CD14-positive monocyte (primary cell): ENCODE results near the gene INS. TPM values are rescaled to one million over a fixed set of nuclear protein-coding genes. Genes with fewer than 3 reads are reported as not detected.

Source experiments
- DNase-seq, 3 donors: peaks; one replicate each; pipeline ENCODE4 v3.0.0-alpha.2; 2011 to 2022
- H2AFZ ChIP-seq: 2 replicates; pipeline ENCODE4 v1.6.0; 2012; ENCODE audit warnings: mild to moderate bottlenecking, low read depth, low read length, inconsistent platforms; ENCODE audit not compliant: insufficient read depth, poor library complexity, severe bottlenecking
- H3K27ac ChIP-seq, 2 donors: 1 replicate in 1 of 2; 2 replicates in 1 of 2; pipeline ENCODE4 v1.5.1; 2012 to 2013; ENCODE audit warnings: low read length in 2 of 2, control low read depth in 1 of 2, inconsistent platforms in 1 of 2, low read depth in 1 of 2, mild to moderate bottlenecking in 1 of 2
- H3K27me3 ChIP-seq, 2 donors: one replicate each; pipeline versions ENCODE4 v1.6.0 to v1.6.1; 2011 to 2013; ENCODE audit warnings: low read length in 2 of 2; ENCODE audit not compliant: control insufficient read depth in 2 of 2, insufficient read depth in 2 of 2
- H3K36me3 ChIP-seq, 2 donors: replicated peaks in 1 of 2; 1 replicate in 1 of 2; 2 replicates in 1 of 2; pipeline versions ENCODE4 v1.5.1 to v1.6.1; 2012 to 2013; ENCODE audit warnings: low read length in 2 of 2, control low read depth in 1 of 2, inconsistent platforms in 1 of 2, mild to moderate bottlenecking in 1 of 2; ENCODE audit not compliant: insufficient read depth in 2 of 2, control insufficient read depth in 1 of 2
- H3K4me1 ChIP-seq, 2 donors: 1 replicate in 1 of 2; 2 replicates in 1 of 2; pipeline versions ENCODE4 v1.5.1 to v1.6.1; 2012 to 2013; ENCODE audit warnings: low read length in 2 of 2, control low read depth in 1 of 2, inconsistent platforms in 1 of 2, mild to moderate bottlenecking in 1 of 2, moderate library complexity in 1 of 2; ENCODE audit not compliant: insufficient read depth in 2 of 2, control insufficient read depth in 1 of 2
- H3K4me2 ChIP-seq: replicated peaks from 2 replicates; pipeline ENCODE3; 2012; ENCODE audit warnings: low read length, moderate library complexity, mild to moderate bottlenecking; ENCODE audit not compliant: poor library complexity, severe bottlenecking; ENCODE audit errors: extremely low read depth
- H3K4me3 ChIP-seq, 3 experiments: fragments of 200-600 bp in 1 of 3; sonication (generic) in 1 of 3; replicated peaks in 1 of 3; 1 replicate in 2 of 3; 2 replicates in 1 of 3; pipeline ENCODE4 v1.5.1; 2011 to 2013; ENCODE audit warnings: low read length in 3 of 3, mild to moderate bottlenecking in 3 of 3, control low read depth in 2 of 3, low read depth in 2 of 3, inconsistent platforms in 1 of 3, moderate library complexity in 1 of 3
- H3K79me2 ChIP-seq: 2 replicates; pipeline ENCODE4 v1.6.0; 2012; ENCODE audit warnings: mild to moderate bottlenecking, control low read depth, inconsistent platforms, low read length, moderate library complexity; ENCODE audit not compliant: insufficient read depth
- H3K9ac ChIP-seq: 2 replicates; pipeline ENCODE4 v1.6.0; 2017; ENCODE audit warnings: low read length, mild to moderate bottlenecking; ENCODE audit not compliant: insufficient read depth, poor library complexity, severe bottlenecking
- H3K9me3 ChIP-seq, 2 donors: replicated peaks in 1 of 2; 1 replicate in 1 of 2; 2 replicates in 1 of 2; pipeline versions ENCODE4 v1.5.1 to v1.6.1; 2012 to 2013; ENCODE audit warnings: low read length in 2 of 2, control low read depth in 1 of 2; ENCODE audit not compliant: control insufficient read depth in 1 of 2, insufficient read depth in 1 of 2
- H4K20me1 ChIP-seq: 2 replicates; pipeline ENCODE4 v1.6.0; 2012; ENCODE audit warnings: mild to moderate bottlenecking, low read length, control low read depth, moderate library complexity; ENCODE audit not compliant: insufficient read depth
- H3K27ac Mint-ChIP-seq, 7 donors: one replicate each; pipeline ENCODE4 v1.8.0; 2020; ENCODE audit warnings: mild to moderate bottlenecking in 7 of 7, mixed read lengths in 7 of 7, moderate library complexity in 6 of 7, inconsistent platforms in 2 of 7
- H3K27me3 Mint-ChIP-seq, 3 donors: one replicate each; pipeline ENCODE4 v1.8.0; 2021 to 2022; ENCODE audit warnings: low read depth in 3 of 3, mild to moderate bottlenecking in 3 of 3, mixed read lengths in 3 of 3, moderate library complexity in 3 of 3, inconsistent platforms in 1 of 3
- H3K36me3 Mint-ChIP-seq, 2 donors: one replicate each; pipeline ENCODE4 v1.8.0; 2020; ENCODE audit warnings: mixed read lengths in 2 of 2, inconsistent platforms in 1 of 2, mild to moderate bottlenecking in 1 of 2
- H3K4me1 Mint-ChIP-seq: one replicate; pipeline ENCODE4 v1.8.0; 2020; ENCODE audit warnings: mild to moderate bottlenecking, mixed read lengths
- H3K4me3 Mint-ChIP-seq, 2 donors: one replicate each; pipeline ENCODE4 v1.8.0; 2020; ENCODE audit warnings: mild to moderate bottlenecking in 2 of 2, mixed read lengths in 2 of 2, moderate library complexity in 1 of 2
- H3K9me3 Mint-ChIP-seq, 7 donors: one replicate each; pipeline ENCODE4 v1.8.0; 2020 to 2022; ENCODE audit warnings: mixed read lengths in 7 of 7, mild to moderate bottlenecking in 6 of 7, moderate library complexity in 6 of 7, inconsistent platforms in 2 of 7
- CTCF ChIP-seq: fragments of 200-600 bp; IDR thresholded peaks from one replicate; pipeline ENCODE4 v1.8.0; 2022; ENCODE audit warnings: antibody characterized with exemption, mild to moderate bottlenecking
- WGBS: methylation state at CpG from one replicate; pipeline ENCODE4 v1.1.5; 2013; ENCODE audit warnings: missing lambda C conversion rate; ENCODE audit not compliant: insufficient coverage; 5-methylcytosine and 5-hydroxymethylcytosine counted together
- intact Hi-C, 2 donors: fragments of 100-400 bp; cut with micrococcal nuclease; formaldehyde crosslinking; loops; one replicate each; pipeline versions ENCODE4 v1.15.0 to v1.15.1; 2023
- polyA plus RNA-seq, 3 donors: library from polyadenylated mRNA; depleted of rRNA in 1 of 3; unstranded in 2 of 3; stranded (reverse) in 1 of 3; fragments of 300-500 nt in 2 of 3; fragments of >200 nt in 1 of 3; fragmentation: Illumina TruSeq in 2 of 3; gene quantifications; 1 replicate in 2 of 3; 2 replicates in 1 of 3; pipeline ENCODE4 v1.2.3, GENCODE V29; 2012 to 2021

The INS gene
- polyA plus RNA-seq, 3 donors: not detected

- TF ChIP-seq CTCF: no peak
- H3K27ac ChIP-seq: no peak overlapping the region
- no peak overlapping the region for H3K9ac ChIP-seq
- DNase-seq: no peak
- no peaks in the 10 kb centered on the region for H3K79me2 ChIP-seq
- peaks cover 11 to 31% (median 19%) of the 10 kb centered on the region in 3 donors for H3K27me3 Mint-ChIP-seq
- H3K36me3 ChIP-seq: no peaks in the 10 kb centered on the region
- H3K4me1 Mint-ChIP-seq: no peaks in the 10 kb centered on the region
- H4K20me1 ChIP-seq: no peaks in the 10 kb centered on the region
- peaks cover 7 to 15% of the 10 kb centered on the region in 2 donors for H3K9me3 ChIP-seq
- no peaks in the 10 kb centered on the region for H3K4me1 ChIP-seq
- H3K27ac Mint-ChIP-seq: no peak overlapping the region
- WGBS: 86% methylated on average over 1 of the region's 1 CpG
- no peaks in the 10 kb centered on the region for H3K36me3 Mint-ChIP-seq
- no peak overlapping the region for H3K4me3 Mint-ChIP-seq
- intact Hi-C loops: no loop called here
- no peak overlapping the region for H2AFZ ChIP-seq
- no peak overlapping the region for H3K4me3 ChIP-seq
- H3K27me3 ChIP-seq: peaks cover 0 to 2% of the 10 kb centered on the region in 2 donors
- H3K9me3 Mint-ChIP-seq: peaks cover 11 to 26% (median 18%) of the 10 kb centered on the region in 7 donors
- H3K4me2 ChIP-seq: no peak overlapping the region
These were observed 44.3 kb downstream of the INS start for GRCh38 chr11:2116680-2117079.

DNA sequence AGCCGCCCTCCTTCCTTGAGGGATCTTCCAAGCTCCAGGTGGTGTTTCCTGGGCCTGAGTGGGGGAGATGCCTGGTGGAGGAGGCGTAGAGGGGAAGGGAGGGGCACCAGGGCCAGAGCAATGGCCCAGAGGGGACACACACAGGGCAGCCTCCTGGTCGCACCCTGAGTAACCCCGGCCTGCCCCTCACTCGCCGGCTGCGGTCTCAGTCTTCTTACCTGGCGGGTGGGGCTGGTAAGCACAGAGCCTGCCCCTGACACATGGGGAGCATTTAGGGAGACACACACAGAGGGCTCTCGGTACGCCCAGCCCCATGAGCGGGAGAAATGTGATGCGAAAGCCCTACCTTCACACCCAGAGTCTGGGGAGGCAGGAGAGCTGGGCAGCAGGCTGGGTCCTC, 45.7 kb downstream of the INS start:
- H3K27ac ChIP-seq: no peak overlapping the region
- H3K9me3 Mint-ChIP-seq: peaks cover 11 to 28% (median 18%) of the 10 kb centered on the region in 7 donors
- no peaks in the 10 kb centered on the region for H4K20me1 ChIP-seq
- no peaks in the 10 kb centered on the region for H3K4me1 ChIP-seq
- H3K4me3 Mint-ChIP-seq: no peak overlapping the region
- peaks cover 0 to 2% of the 10 kb centered on the region in 2 donors for H3K27me3 ChIP-seq
- no peak for DNase-seq
- peaks cover 12 to 29% (median 16%) of the 10 kb centered on the region in 3 donors for H3K27me3 Mint-ChIP-seq
- no peaks in the 10 kb centered on the region for H3K4me1 Mint-ChIP-seq
- H3K36me3 Mint-ChIP-seq: no peaks in the 10 kb centered on the region
- H3K79me2 ChIP-seq: no peaks in the 10 kb centered on the region
- H3K27ac Mint-ChIP-seq: no peak overlapping the region
- no peak overlapping the region for H2AFZ ChIP-seq
- no peak for TF ChIP-seq CTCF
- no peak overlapping the region for H3K9ac ChIP-seq
- no peaks in the 10 kb centered on the region for H3K36me3 ChIP-seq
- WGBS: 94% methylated on average over 8 of the region's 12 CpGs
- H3K4me2 ChIP-seq: no peak overlapping the region
- intact Hi-C loops: no loop called here
- H3K4me3 ChIP-seq: no peak overlapping the region
- peaks cover 7 to 15% of the 10 kb centered on the region in 2 donors for H3K9me3 ChIP-seq
